ENCODE data around the gene EPHB6.

- TF ChIP-seq CTCF (IDR thresholded peaks at IDR 0.05) (no peak), POLR2A (IDR thresholded peaks at IDR 0.05) (no peak)
These were observed 9.2 kb downstream of the EPHB6 start for GRCh38 chr7:142863891-142864685.
